Measurements from ENCODE around the gene LSM10.

LSM10 gene

GRCh38 chr1:36397378-36398230 lies at the start of gene LSM10:
LSM10 (minus strand) TSS chr1:36397908; CDS start chr1:36394129, 3,779 bp downstream.
- Histone ChIP-seq H3K4me1 (ENCODE audit: insufficient read depth, low read length) (peaks cover 27% of the 10 kb centered on the region), H3K79me2 (ENCODE audit: insufficient read depth, low read length) (peaks cover 35% of the 10 kb centered on the region), H3K36me3 (ENCODE audit: insufficient read depth, low read length) (peaks cover 20% of the 10 kb centered on the region), H3K27ac (ENCODE audit: low read length) (peak within 1 kb of the TSS; percentile 84), H3K27me3 (ENCODE audit: insufficient read depth, low read length, poor library complexity) (no peaks in the 10 kb centered on the region), H2AFZ (ENCODE audit: low read depth, low read length) (peak within 1 kb of the TSS; percentile 96), H3K9ac (ENCODE audit: low read depth, low read length) (peak within 1 kb of the TSS; percentile 82), H4K20me1 (ENCODE audit: insufficient read depth, low read length) (peaks cover 8% of the 10 kb centered on the region; the same call in 1 of the 2 replicates), H3K4me3 (ENCODE audit: low read depth in 1 of 2, low read length in 2 of 2) (peak within 1 kb of the TSS; percentile 90 to 97), H3K9me3 (ENCODE audit: insufficient read depth, low read length, severe bottlenecking) (no peaks in the 10 kb centered on the region), H3K4me2 (ENCODE audit: insufficient read depth, low read length) (peak within 1 kb of the TSS; percentile 90)
- peak; percentile 92 for ATAC-seq (ENCODE audit: insufficient read depth, low read depth)
- TF ChIP-seq CTCF (IDR thresholded peaks at IDR 0.05; ENCODE audit: borderline replicate concordance, extremely low read depth, low read length, poor library complexity, severe bottlenecking): no peak
- no peak for TF ChIP-seq EZH2 (IDR thresholded peaks at IDR 0.05; ENCODE audit: borderline replicate concordance, low read depth, low read length, severe bottlenecking)
- DNase-seq: peak; percentile 90

DNA sequence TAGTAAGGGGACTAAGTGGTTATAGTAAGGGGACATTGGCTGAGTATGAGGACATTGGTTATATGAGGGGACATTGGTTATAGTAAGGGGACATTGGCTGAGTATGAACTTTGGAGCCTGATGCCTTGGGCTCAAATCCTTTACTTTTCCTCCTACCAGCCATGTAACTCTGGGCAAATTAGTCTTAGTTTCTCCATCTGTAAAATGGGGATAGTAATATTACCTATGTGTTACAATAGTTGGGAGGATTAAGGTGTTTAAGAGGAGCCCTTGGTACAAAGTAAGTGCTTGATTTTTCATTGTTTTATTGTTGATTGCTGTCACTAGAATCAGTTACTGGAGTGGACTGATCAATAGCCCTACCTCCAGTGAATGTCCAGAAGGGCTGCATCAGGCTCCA lies 49.7 kb upstream of the LSM10 start:
- no peak for DNase-seq
- TF ChIP-seq CTCF (IDR thresholded peaks at IDR 0.05; ENCODE audit: borderline replicate concordance, extremely low read depth, low read length, poor library complexity, severe bottlenecking) (no peak), EZH2 (IDR thresholded peaks at IDR 0.05; ENCODE audit: borderline replicate concordance, low read depth, low read length, severe bottlenecking) (no peak)
- H2AFZ ChIP-seq (ENCODE audit: low read depth, low read length): no peak overlapping the region

GRCh38 chr1:36446746-36447145 lies 49.0 kb upstream of the LSM10 start:
- DNase-seq (no peak), ATAC-seq (ENCODE audit: insufficient read depth, low read depth) (no peak)
- H3K79me2 ChIP-seq (ENCODE audit: insufficient read depth, low read length): peaks cover 4% of the 10 kb centered on the region
- no peak overlapping the region for H3K4me3 ChIP-seq (ENCODE audit: low read depth in 1 of 2, low read length in 2 of 2)
- H3K27ac ChIP-seq (ENCODE audit: low read length): no peak overlapping the region
- no peaks in the 10 kb centered on the region for H3K9me3 ChIP-seq (ENCODE audit: insufficient read depth, low read length, severe bottlenecking)
- TF ChIP-seq EZH2 (IDR thresholded peaks at IDR 0.05; ENCODE audit: borderline replicate concordance, low read depth, low read length, severe bottlenecking): no peak
- no peak for TF ChIP-seq CTCF (IDR thresholded peaks at IDR 0.05; ENCODE audit: borderline replicate concordance, extremely low read depth, low read length, poor library complexity, severe bottlenecking)
- no peaks in the 10 kb centered on the region for H4K20me1 ChIP-seq (ENCODE audit: insufficient read depth, low read length)
- H3K36me3 ChIP-seq (ENCODE audit: insufficient read depth, low read length): no peaks in the 10 kb centered on the region
- H3K9ac ChIP-seq (ENCODE audit: low read depth, low read length): no peak overlapping the region
- H2AFZ ChIP-seq (ENCODE audit: low read depth, low read length): no peak overlapping the region
- no peaks in the 10 kb centered on the region for H3K27me3 ChIP-seq (ENCODE audit: insufficient read depth, low read length, poor library complexity)
- H3K4me2 ChIP-seq (ENCODE audit: insufficient read depth, low read length): no peak overlapping the region
- H3K4me1 ChIP-seq (ENCODE audit: insufficient read depth, low read length): peaks cover 25% of the 10 kb centered on the region

More for the DNA sequence above, 49.7 kb upstream of the LSM10 start:
- no peak for ATAC-seq (ENCODE audit: insufficient read depth, low read depth)
- H4K20me1 ChIP-seq (ENCODE audit: insufficient read depth, low read length): no peaks in the 10 kb centered on the region
- no peak overlapping the region for H3K4me3 ChIP-seq (ENCODE audit: low read depth in 1 of 2, low read length in 2 of 2)
- no peak overlapping the region for H3K9ac ChIP-seq (ENCODE audit: low read depth, low read length)
- peaks cover 4% of the 10 kb centered on the region for H3K79me2 ChIP-seq (ENCODE audit: insufficient read depth, low read length)
- peaks cover 25% of the 10 kb centered on the region for H3K4me1 ChIP-seq (ENCODE audit: insufficient read depth, low read length)
- H3K27ac ChIP-seq (ENCODE audit: low read length): no peak overlapping the region
- H3K4me2 ChIP-seq (ENCODE audit: insufficient read depth, low read length): no peak overlapping the region
- H3K27me3 ChIP-seq (ENCODE audit: insufficient read depth, low read length, poor library complexity): no peaks in the 10 kb centered on the region
- H3K36me3 ChIP-seq (ENCODE audit: insufficient read depth, low read length): no peaks in the 10 kb centered on the region
- H3K9me3 ChIP-seq (ENCODE audit: insufficient read depth, low read length, severe bottlenecking): no peaks in the 10 kb centered on the region
